GM21576 (cell line): ENCODE data around the gene TMEM26.

Experiments
- ATAC-seq: cut with Tn5 transposase; IDR thresholded peaks from one replicate; pipeline ENCODE4 v1.9.1; 2021; ENCODE audit warnings: mild to moderate bottlenecking, moderate library complexity; ENCODE audit not compliant: unreplicated experiment

The TMEM26 gene

DNA sequence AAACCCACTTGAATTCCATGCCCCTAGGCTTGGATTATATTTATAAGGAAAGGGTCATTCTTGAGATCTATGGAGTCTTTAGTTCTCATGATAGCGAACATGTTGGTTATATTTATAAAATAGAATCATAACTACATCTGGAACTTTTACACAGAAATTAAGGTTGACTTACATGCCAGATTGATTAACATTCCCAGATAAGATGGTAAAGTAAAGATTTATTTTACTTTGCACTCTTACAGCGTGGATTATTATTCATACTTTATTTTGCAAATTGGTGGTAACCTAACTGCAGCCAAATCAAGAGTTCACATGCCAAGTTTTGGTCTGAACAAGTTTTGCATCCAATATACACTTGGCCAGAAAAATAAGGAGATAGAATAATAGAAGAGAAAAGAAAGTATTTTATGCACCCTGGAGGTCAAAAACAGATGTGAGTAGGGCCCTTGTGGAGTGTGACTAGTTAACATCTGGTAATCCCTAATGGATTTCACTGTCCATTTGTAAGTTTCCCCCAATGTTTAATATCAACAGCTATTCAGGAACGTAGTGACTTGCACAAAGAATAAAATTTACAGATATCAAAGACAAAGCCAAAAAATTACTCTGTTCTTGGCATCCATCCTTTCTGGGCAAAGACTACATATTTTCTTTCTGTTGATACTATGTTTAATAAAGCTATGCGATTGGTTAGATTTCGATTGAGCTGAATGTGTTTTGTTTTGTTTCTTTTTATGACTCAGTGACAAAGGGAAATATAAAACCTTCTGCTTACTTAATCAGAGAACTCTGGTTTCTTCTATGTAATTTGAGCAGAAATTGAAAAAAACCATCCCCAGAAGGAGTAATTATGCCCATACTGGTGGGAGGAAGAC lies 10.1 kb upstream of the TMEM26 start:
- no peak for ATAC-seq

DNA sequence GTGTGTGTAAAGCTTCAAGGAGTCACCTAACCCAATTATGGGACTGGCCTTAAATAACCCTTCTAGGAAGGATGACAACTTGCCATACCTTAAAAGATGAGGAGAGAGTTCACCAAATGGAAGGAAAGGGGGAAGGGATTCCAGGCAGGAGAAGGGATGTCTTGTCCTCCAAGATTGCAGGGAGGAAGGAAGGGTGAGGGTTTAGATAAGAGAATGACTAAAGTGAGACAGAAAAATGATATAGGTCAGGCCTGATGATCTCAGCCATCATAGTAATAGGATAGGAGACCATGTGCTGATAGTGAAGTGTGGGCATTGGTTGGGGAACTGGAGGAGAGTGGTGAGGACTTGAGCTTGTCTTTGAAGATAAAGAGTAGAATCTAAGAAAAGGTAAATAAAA lies 7.7 kb upstream of the TMEM26 start:
- ATAC-seq: no peak

DNA sequence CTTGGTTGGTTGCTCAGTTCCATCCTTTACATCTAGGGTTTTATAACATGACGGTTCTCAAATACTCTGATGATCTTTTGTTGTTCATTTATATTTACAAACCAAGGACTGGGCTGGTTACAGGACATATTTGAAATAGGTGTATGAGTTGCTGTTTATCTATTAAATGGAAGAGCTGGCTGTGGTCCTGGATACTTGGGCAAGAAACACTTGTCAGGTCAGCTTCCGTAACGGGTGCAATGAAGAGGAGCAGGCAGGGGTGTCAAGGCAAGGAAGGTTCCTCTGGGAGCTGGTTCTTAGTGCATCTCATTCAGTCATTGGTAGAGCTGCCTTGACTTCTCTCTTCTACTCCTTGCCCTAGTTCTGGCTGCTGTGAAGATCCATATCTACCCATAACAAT lies 4.8 kb upstream of the TMEM26 start:
- no peak for ATAC-seq

DNA sequence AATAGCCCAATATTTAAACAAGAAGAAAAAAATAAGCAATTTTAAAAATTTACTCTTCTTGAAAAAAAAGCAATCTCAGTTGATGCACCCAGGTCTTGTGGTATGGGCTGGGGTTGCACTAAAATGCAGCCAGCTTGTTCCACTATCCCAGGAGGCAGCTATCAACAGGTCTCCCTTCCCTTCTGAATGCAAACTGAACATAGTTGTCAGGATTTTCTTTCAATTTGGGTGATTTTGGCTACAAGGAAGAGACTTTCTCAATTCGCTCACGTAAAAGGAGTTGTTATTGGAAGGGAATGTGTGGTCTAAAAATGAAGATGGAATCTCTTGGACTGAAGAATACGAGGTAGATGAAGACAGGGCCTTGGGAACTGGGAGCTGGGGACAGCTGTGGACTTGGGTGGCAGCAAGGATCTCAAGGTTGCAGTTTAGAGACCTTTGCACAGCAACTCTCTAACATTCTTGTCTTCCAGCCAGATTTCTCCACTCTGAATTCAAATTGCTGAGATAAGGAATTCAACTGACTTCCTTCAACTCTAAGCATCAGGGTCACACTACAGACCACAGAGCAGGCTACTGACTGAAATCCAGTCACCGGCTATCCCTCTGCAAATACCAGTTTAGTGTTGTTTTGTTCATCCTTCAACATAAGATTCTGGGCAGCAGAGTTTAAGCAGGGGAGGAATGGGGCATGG lies 3.1 kb upstream of the TMEM26 start:
- ATAC-seq: no peak

DNA sequence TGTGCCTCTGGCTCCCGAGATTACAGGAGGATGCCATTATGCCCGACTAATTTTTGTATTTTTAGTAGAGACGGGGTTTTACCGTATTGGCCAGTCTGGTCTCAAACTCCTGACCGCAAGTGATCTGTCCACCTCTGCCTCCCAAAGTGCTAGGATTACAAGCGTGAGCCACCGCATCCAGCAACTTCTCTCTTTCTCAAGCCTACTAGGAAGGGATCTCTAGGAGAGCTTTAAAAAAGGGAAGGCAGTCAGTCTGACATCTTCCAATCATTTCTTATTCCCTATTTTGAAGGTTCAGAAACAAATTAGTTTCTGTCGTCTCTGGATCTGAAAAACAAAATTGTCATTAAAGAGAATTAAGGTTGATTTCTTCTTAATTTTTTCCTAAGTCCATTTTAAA lies 2.5 kb upstream of the TMEM26 start:
- no peak for ATAC-seq

DNA sequence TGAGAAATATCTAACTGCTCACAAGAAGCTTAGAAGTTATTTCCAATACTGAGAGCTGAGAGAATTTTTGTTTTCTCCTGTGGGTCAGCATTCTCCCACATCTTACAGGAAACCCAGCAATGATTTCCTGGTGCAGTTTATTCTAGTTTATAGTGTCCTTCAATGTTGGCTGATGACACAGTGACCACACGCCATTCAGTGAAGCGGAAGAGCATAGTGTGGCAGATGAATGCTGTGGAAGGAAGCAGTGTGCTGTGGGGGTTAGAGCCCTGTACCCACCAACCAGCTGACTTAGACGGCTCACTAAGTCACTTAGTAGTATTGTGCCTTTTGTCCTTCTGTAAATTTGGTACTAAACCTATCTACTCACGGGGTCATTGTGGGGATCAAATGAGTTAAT lies 1.4 kb upstream of the TMEM26 start:
- no peak for ATAC-seq

DNA sequence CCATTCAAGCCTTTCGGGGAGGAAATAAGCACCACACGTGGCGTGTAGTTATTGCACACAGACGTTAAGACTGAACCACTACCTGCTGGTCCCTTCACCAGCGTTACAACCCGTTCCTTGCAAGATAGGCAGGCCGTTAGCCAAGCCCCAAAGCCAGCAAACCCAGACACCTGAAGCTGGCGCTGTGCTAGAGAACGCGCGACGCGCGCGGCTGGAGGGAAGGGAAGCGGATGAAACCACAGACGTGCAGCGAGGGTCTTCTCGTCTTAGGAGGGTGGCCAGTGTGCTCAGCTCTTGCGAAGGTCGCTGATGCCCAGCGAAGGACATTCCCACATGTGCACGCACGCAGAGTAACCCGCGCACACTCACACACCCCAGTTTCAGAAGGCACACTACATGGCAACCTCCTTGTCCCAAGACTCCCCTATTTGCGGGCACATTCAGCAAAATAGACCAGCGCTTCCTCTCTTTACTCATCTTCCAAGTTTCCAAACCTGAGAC lies 980 bp downstream of the TMEM26 start:
- ATAC-seq: no peak

DNA sequence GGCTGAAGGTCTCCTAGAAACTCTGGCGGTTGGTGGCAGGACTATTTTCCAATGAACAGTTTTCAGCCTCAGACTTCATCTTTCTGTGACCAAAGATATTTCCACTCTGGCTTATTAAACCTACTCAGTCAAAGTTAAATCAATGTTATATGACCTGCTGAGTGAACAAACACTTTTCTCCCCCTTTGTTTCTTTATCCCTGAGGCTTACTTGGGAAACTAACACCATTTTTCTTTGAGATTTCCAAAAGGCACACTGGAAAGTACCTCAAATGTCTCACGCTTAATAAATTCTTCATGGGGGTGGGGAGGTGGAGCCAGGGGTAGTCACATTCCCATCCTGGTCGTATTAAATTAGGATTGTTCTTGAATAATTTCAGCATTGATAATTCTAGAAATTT lies 1.8 kb downstream of the TMEM26 start:
- ATAC-seq: no peak

DNA sequence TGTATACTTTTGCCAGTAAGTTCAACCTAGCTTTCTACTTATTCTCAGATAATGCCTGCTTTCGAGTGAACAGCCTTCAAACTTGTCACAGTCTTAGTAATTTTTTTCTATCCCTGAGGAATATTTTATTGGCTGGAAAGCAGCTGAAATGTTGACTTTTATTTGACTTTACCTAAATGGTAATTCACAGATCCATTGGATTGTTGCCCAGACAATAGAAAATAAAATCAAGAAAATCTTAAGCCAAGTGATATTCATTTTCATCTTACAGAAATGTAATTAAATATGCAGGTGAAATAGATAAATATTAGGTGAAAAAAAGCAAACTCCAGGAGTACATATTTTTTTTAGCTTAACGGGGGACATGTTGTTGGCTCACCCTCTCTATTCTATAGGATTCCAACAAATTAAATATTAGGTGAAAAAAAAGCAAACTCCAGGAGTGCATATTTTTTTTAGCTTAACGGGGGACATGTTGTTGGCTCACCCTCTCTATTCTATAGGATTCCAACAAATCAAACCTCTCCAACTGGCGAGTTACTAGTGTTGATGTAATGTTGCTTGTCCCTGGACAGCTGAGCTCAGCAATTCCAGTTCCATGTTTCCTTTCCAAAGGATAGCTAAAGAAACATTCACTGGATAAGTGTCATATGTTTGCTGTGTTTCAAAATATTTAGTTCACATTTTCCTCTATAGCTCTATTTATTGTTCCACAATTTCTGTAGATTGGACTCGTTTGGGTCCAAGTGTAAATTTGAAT lies 4.2 kb downstream of the TMEM26 start:
- ATAC-seq: no peak

DNA sequence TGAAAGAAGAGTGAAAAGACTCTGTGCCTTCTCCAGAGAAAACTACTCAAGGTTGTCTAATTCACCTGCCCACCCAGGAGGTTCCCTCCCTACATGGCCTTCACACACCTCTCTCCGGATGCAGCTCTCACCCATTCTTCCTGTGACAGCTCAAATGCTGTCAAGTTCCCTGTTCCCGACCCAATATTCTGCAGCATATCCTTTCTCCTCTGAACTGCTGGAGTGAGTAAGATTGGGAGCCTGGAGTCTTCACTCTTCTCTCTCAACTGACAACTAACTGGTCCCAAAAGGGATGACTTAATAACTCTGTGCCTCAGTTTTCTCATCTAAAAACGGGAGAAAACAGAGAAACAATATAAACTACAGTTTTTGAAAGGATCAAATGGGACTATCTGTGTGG lies 5.1 kb downstream of the TMEM26 start:
- no peak for ATAC-seq

DNA sequence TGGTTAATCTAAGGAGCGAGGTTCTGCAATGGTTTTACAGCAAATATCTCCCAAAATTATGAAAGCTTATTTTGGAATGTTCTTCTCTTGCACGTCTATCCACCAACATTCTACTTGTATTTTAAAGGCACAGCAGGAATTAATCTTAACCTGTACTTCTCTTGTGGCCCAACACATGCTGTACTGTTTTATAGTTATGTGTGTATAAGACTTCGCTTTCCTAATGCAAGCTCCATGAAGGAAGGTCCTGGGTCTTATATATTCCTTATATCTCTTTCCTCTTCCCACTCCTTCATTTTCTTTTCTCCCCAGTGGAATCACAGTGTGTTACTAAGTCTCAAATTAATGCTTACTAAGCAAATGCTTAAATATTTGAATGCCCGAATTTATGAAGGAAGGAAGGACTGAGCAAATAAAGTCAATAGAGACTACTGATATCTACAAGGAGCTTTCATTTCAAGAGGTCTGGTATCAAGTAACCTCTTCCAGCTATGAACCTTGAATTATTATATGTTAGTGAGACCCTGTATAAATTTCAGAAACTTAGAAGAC lies 14.0 kb downstream of the TMEM26 start:
- no peak for ATAC-seq

DNA sequence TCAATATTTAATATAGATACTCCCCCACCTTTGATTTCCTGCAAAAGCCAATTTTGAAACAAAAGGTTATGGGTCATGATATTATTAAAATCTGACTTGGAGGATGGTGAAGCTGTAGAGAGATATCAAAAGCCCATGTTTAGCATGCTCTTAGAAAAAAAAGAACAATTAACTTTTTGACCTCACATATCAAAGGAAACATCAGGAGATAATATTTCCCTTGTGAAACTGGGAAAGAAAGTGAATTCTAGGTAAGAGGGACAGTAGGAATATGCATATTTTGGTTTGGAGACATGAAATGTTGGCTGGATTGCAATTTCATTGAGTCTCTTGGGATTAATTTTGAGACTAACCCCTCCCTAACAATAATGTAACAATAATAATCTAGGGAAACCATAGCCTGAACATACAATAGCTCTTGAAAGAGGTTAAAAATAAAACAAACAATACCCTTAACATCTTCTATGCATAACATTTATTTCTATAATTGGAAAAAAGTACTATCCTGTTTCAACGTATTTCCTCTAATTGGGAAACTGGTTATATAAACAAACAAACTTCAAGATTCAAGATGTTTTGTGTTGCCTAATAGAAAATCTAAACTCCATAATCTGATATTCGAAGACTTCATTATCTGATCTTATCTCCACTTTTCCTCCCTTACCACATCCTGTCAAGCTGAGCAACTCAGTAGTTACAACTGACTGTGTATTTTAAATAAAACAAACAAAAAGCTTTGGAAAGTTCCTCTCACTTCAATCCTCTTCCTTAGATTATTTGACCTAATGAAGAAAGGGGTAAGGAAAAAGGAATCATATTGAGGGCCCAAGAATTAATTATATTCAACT lies 14.8 kb downstream of the TMEM26 start:
- ATAC-seq: no peak

DNA sequence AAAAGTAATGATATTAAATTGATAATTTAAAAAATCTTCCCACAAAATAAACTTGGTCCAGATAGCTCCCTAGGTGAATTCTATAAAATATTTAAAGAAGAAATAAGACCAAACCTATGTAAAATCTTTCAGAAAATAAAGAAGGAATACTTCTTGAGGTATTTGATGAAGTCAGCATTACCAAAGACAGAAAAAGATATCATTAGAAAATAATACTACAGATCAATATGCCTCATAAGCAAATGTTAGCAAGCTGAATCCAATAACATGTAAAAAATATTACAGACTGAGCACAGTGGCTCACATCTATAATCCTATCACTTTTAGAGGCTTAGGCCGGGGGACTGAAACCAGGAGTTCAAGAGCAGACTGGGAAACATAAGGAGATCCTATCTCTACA lies 30.0 kb downstream of the TMEM26 start:
- no peak for ATAC-seq

DNA sequence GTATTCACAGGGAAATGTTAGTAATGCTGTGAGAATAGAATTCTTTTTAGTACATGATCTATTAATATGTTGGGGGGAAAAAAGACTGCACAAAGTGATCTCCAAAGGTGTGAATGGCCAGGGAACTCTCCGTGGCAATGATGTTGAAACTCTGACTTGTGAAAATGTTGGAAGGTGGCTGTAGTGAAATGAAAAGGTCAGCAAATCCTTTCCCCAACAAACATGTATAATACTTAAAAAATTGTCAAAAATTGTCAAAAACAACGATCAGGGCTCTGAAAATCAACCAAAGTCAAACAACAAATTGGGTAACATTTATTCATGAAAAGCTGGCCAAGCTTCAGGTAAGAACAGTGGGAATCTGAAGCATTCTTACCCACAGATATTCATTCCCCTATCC lies 35.5 kb downstream of the TMEM26 start:
- ATAC-seq: no peak

DNA sequence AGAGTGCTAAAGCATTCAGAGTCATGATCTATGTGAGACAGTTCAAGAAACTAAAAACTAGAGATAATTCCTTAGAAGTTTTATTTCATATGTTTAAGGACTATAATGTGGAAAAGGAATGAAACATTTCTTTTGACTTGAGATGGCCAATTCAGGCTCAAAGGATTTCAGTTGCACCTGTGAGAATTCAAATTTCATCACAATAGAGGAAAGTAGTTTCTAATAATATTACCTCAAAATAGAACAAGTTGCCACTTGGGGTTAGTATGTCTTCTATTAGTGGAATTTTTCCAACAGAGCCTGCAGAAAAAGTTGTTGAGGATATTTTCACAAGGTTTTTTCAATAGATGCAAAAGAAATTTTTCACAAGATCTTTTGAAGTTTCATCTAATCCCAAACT lies 37.4 kb downstream of the TMEM26 start:
- no peak for ATAC-seq

DNA sequence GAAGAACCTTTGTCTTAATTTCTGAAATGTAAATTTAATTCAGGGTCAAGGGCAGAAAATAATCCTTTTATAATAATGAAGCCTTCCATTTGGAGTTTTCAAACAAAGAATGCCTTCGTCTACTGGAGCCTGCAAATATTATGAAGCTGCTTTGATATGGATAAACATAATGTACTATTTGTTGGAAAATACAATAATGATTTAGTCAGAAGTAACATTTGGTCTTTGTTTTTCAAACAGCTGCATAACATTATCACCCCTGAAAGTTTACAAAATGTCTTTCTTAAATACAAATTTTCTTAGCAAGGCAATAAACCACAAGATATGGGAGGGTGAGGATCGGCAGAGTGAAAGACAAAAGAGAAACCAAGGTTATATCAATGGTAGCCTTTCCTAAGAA lies 41.5 kb downstream of the TMEM26 start:
- no peak for ATAC-seq

DNA sequence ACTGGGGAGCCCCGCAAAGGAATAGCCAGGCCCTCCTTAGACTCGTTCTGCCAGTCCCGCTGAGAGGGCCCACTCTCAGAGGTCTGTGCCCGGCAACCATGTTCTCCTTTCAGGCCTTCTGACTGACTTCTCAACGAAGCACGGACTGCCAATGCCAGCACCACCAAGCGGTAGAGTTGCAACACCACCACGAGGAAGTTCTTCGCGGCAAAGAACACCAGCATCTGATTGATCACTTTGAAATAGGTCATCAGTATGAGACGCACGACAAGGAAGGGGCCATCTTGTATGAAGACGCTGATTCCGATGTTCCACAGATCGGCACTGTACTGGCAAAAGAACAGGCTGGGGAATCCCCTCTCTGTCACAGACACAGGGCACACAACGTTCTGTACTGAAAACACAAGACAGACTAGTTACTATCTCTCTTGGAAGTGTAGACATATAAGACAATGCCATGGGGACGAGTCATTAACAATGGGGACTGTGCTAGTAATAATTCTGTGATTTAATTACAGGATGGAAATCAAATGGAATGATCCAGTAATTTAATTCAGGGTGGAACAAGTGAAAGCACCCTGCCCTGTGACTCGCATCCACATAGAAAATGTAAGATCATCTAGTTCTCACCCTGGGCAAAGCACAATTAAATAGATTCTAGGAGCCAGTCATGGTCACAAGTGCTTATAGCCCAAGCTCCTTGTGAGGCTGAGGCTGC lies 42.7 kb downstream of the TMEM26 start:
- ATAC-seq: no peak

DNA sequence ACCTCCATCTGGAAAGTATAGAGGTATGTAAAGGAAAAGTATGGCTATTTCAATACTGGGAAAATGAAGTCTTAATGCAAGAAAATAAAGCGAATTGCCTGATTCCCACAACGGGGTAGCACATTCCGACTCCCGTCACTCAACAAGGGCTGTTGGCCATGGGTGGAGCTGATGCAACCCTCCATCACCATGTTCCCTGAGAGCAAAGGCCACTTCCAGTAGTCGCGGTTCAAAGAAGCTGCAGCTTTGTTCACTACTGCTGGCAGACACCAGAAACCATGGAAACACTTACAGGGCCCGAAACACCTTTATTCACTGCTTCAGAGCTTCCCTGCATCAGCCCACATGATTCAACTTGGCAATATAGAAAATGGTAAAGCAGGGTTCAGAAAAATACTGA lies 44.0 kb downstream of the TMEM26 start:
- no peak for ATAC-seq

DNA sequence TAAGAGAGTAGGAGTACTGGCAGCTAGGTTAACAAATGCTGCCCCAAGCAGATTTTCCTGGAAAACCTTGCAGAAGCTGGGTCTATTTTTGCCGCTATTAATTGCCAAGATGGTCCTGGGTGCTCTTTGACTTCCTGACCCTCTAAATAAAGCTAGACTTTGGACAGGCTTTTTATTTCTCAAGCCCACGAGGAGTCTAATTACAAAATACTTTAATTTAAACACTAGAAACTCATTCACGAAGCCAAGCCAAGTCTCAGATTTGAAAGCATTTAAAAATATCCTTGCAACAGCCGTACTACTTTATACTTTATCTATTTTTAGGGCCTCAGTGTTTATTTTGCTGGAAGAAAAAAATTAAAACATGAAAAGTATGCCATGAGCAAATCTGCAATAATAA lies 45.1 kb downstream of the TMEM26 start:
- no peak for ATAC-seq

DNA sequence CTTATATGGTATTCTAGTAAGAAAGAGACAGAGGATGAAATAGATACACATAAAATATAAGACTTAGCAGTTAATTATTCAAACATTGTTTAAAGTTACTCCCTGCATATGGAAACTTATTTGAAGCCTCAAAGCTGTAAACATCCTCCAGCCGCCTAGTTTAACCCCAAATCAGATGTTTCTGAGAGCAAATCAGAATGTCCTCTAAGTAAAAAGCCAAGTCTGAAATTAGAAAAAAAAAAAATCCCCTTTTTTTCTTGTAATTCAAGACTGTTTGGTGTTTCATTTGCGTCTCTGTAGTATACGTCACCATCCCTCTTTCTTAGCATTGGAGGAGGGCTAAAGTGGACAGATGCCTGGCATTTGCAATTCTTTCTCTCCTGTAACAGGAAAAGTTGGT lies 46.4 kb downstream of the TMEM26 start:
- no peak for ATAC-seq
